GM23338 (cell line): ENCODE data around the gene PLG. TPM values are rescaled to one million over a fixed set of nuclear protein-coding genes. Genes with fewer than 3 reads are reported as not detected.

Experiments
- ATAC-seq: fragments of 200-7000 bp; cut with Tn5 transposase; 3 replicates; pipeline ENCODE4 v1.9.1; 2020
- DNase-seq: peaks from one replicate; pipeline ENCODE4 v3.0.0-alpha.2; 2015; ENCODE audit warnings: low spot score
- H2AFZ ChIP-seq: fragments of 200-600 bp; sonication (generic); 2 replicates; pipeline ENCODE4 v1.8.0; 2016; ENCODE audit warnings: antibody characterized with exemption, mild to moderate bottlenecking, moderate library complexity
- H3F3A ChIP-seq: fragments of 200-600 bp; sonication (generic); replicated peaks from 2 replicates; pipeline ENCODE4 v1.8.0; 2017; ENCODE audit warnings: antibody characterized with exemption, mixed run types, low read depth
- H3K27ac ChIP-seq: fragments of 200-600 bp; sonication (generic); 2 replicates; pipeline ENCODE4 v1.6.1; 2016; ENCODE audit warnings: low read depth
- H3K27me3 ChIP-seq: fragments of 200-600 bp; sonication (generic); 2 replicates; pipeline ENCODE4 v1.8.0; 2016; ENCODE audit warnings: mild to moderate bottlenecking, mixed run types, moderate library complexity; ENCODE audit not compliant: insufficient read depth
- H3K36me3 ChIP-seq: fragments of 200-600 bp; sonication (generic); 2 replicates; pipeline ENCODE4 v1.8.0; 2016; ENCODE audit warnings: mild to moderate bottlenecking; ENCODE audit not compliant: insufficient read depth
- H3K4me1 ChIP-seq: fragments of 200-600 bp; sonication (generic); 2 replicates; pipeline ENCODE4 v1.8.0; 2016; ENCODE audit warnings: mild to moderate bottlenecking, moderate library complexity; ENCODE audit not compliant: insufficient read depth
- H3K4me2 ChIP-seq: fragments of 200-600 bp; sonication (generic); 2 replicates; pipeline ENCODE4 v1.7.1; 2017; ENCODE audit warnings: mixed run types
- H3K4me3 ChIP-seq: fragments of 200-600 bp; sonication (generic); 2 replicates; pipeline ENCODE4 v1.6.1; 2016; ENCODE audit warnings: mixed run types
- H3K79me2 ChIP-seq: fragments of 200-600 bp; sonication (generic); replicated peaks from 2 replicates; pipeline ENCODE4 v1.8.0; 2017; ENCODE audit warnings: mild to moderate bottlenecking; ENCODE audit not compliant: insufficient read depth
- H3K9me2 ChIP-seq: fragments of 200-600 bp; sonication (generic); 2 replicates; pipeline ENCODE4 v1.8.0; 2017; ENCODE audit not compliant: insufficient read depth
- H4K20me1 ChIP-seq: fragments of 200-600 bp; sonication (generic); replicated peaks from 2 replicates; pipeline ENCODE4 v1.8.0; 2017; ENCODE audit warnings: mild to moderate bottlenecking; ENCODE audit not compliant: insufficient read depth
- H3K27ac Mint-ChIP-seq: 2 replicates; pipeline ENCODE4 v1.8.0; 2020; ENCODE audit warnings: inconsistent platforms, mild to moderate bottlenecking, moderate library complexity, mixed read lengths
- H3K27me3 Mint-ChIP-seq: 3 replicates; pipeline ENCODE4 v1.8.0; 2022; ENCODE audit warnings: low read depth, mild to moderate bottlenecking, moderate library complexity, mixed read lengths, inconsistent platforms; ENCODE audit not compliant: insufficient read depth, poor library complexity
- H3K36me3 Mint-ChIP-seq: 3 replicates; pipeline ENCODE4 v1.8.0; 2021; ENCODE audit warnings: low read depth, mild to moderate bottlenecking, inconsistent platforms, moderate library complexity, mixed read lengths
- H3K4me1 Mint-ChIP-seq: 3 replicates; pipeline ENCODE4 v1.8.0; 2020; ENCODE audit warnings: mild to moderate bottlenecking, inconsistent platforms, mixed read lengths
- H3K4me3 Mint-ChIP-seq: 3 replicates; pipeline ENCODE4 v1.8.0; 2021; ENCODE audit warnings: moderate library complexity, mild to moderate bottlenecking, inconsistent platforms, mixed read lengths
- H3K9me3 Mint-ChIP-seq: 3 replicates; pipeline ENCODE4 v1.8.0; 2020; ENCODE audit warnings: moderate library complexity, mild to moderate bottlenecking, inconsistent platforms, mixed read lengths
- CTCF ChIP-seq, 2 experiments: fragments of 200-600 bp in 1 of 2; sonication (generic) in 1 of 2; conservative IDR thresholded peaks; 2 replicates each; pipeline versions ENCODE4 v1.5.1 to v1.6.1; 2016 to 2017; ENCODE audit warnings: antibody characterized with exemption in 2 of 2, low read depth in 2 of 2, mild to moderate bottlenecking in 2 of 2, moderate library complexity in 1 of 2
- ETS1 ChIP-seq: IDR thresholded peaks from 2 replicates; pipeline ENCODE4 v1.6.1; 2016; ENCODE audit warnings: antibody characterized with exemption
- EZH2 ChIP-seq: fragments of 200-600 bp; sonication (generic); IDR thresholded peaks from one replicate; pipeline ENCODE4 v1.8.0; 2017; ENCODE audit warnings: antibody characterized with exemption, mild to moderate bottlenecking, low read depth; ENCODE audit not compliant: unreplicated experiment
- JUNB ChIP-seq: IDR thresholded peaks from one replicate; pipeline ENCODE4 v1.6.1; 2016; ENCODE audit warnings: antibody characterized with exemption; ENCODE audit not compliant: unreplicated experiment
- NANOG ChIP-seq: IDR thresholded peaks from 2 replicates; pipeline ENCODE4 v1.6.1; 2016; ENCODE audit warnings: antibody characterized with exemption, borderline replicate concordance
- polyA plus RNA-seq: library from polyadenylated mRNA; unstranded; fragments of >200 nt; fragmentation: Nextera tagmentation; extraction: Ambion mirVana; gene quantifications from 2 replicates; pipeline ENCODE4 v1.2.1, GENCODE V29; 2016
- total RNA-seq: library from RNA; depleted of rRNA; stranded (reverse); fragments of >200 nt; shearing (Covaris generic); gene quantifications from 2 replicates; pipeline ENCODE4 v1.2.3, GENCODE V29; 2014

Gene PLG
- total and polyA plus RNA-seq, 2 experiments from 2014 or later, result not detected

DNA sequence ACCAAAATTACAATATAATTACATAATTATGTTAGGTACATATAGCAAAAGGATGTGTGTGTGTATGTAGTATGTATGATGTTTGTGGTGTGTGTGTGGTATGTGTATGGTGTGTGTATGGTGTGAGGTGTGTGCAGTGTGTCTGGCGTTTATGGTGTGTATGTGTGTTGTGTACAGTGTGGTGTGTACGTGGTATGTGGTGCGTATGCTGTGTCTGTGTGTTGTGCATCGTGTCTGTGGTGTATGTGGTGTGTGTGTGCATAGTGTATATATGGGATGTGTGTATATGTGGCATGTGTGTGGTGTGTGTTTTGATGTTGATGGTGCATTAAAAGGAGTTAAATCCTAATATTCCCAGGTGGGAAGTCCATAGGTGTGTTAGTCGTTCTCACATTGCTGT is 62.8 kb downstream of the PLG start (continued):
- TF ChIP-seq CTCF (conservative IDR thresholded peaks at IDR 0.05; ENCODE audit: low read depth in 2 of 2), result no peak

- H3K4me2 ChIP-seq, result no peak overlapping the region
- H3K9me3 Mint-ChIP-seq, result peaks cover 11% of the 10 kb centered on the region; the same call in 2 of the 3 replicates
- DNase-seq, result peak; percentile 55
- TF ChIP-seq ETS1 (no peak), NANOG (no peak), CTCF (conservative IDR thresholded peaks at IDR 0.05; ENCODE audit: low read depth in 2 of 2) (peak in 1 of 2 experiments; percentile 50; a peak in 2 of 4 replicates), EZH2 (no peak)
- H2AFZ ChIP-seq, result no peak overlapping the region
- H3K4me1 ChIP-seq, result peaks cover 3% of the 10 kb centered on the region; the same call in 1 of the 2 replicates
- peaks cover 12% of the 10 kb centered on the region for H3K27me3 ChIP-seq
- H3K36me3 Mint-ChIP-seq, result no peaks in the 10 kb centered on the region
- no peaks in the 10 kb centered on the region for H4K20me1 ChIP-seq
- ATAC-seq, result peak; percentile 42
- H3K9me2 ChIP-seq, result no peaks in the 10 kb centered on the region
- peaks cover 3% of the 10 kb centered on the region; the same call in 1 of the 3 replicates for H3K4me1 Mint-ChIP-seq
- H3K4me3 ChIP-seq, result no peak overlapping the region
- H3F3A ChIP-seq, result no peaks in the 10 kb centered on the region
- no peaks in the 10 kb centered on the region for H3K36me3 ChIP-seq
- H3K27me3 Mint-ChIP-seq, result peaks cover 6% of the 10 kb centered on the region
- H3K27ac ChIP-seq, result no peak overlapping the region
- H3K4me3 Mint-ChIP-seq, result no peak overlapping the region
- H3K27ac Mint-ChIP-seq, result no peak overlapping the region
- no peaks in the 10 kb centered on the region for H3K79me2 ChIP-seq
These were observed 63.4 kb downstream of the PLG start for GRCh38 chr6:160765412-160765811.

DNA sequence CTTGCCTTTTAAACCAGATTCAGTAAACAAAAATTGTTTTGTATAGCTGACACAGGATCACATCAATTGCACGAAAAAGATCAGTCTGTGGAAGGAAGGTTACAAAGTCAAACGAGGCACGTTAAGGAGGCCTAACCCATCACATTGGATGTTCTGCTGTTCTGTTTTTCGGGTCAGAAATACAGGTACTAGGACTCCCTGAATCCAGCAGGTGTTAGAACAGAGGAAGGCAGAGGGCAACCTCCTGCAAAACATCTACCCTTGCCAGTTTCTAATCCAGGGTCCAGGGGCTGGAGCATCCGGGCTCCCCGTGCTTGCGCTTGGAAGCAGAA is 64.6 kb downstream of the PLG start:
- DNase-seq, result no peak
- H3F3A ChIP-seq, result no peaks in the 10 kb centered on the region
- H4K20me1 ChIP-seq, result no peaks in the 10 kb centered on the region
- Mint-ChIP-seq H3K36me3 (no peaks in the 10 kb centered on the region), H3K4me3 (peak overlapping the region; percentile 86), H3K27ac (no peak overlapping the region), H3K9me3 (peaks cover 10% of the 10 kb centered on the region; the same call in 2 of the 3 replicates), H3K4me1 (peaks cover 3% of the 10 kb centered on the region; the same call in 1 of the 3 replicates), H3K27me3 (peaks cover 8% of the 10 kb centered on the region)
- H3K36me3 ChIP-seq, result no peaks in the 10 kb centered on the region
- peak overlapping the region; percentile 98 for H2AFZ ChIP-seq
- no peak for TF ChIP-seq JUNB
- no peak for TF ChIP-seq NANOG
- TF ChIP-seq CTCF (conservative IDR thresholded peaks at IDR 0.05; ENCODE audit: low read depth in 2 of 2), result no peak
- no peak for TF ChIP-seq ETS1
- TF ChIP-seq EZH2, result no peak
- peaks cover 12% of the 10 kb centered on the region for H3K27me3 ChIP-seq
- peaks cover 3% of the 10 kb centered on the region; the same call in 1 of the 2 replicates for H3K4me1 ChIP-seq
- H3K27ac ChIP-seq, result no peak overlapping the region
- peak overlapping the region; percentile 90 for H3K4me2 ChIP-seq
- H3K9me2 ChIP-seq, result no peaks in the 10 kb centered on the region
- H3K4me3 ChIP-seq, result peak overlapping the region; percentile 76
- no peaks in the 10 kb centered on the region for H3K79me2 ChIP-seq
- ATAC-seq, result no peak
